ENCODE measurements around the gene PGLYRP4.
"Not testable (repeated sequence)": the region's sequence is repeated elsewhere in the genome, so short reads cannot be mapped to it uniquely, and the experiment has no call there.

Gene PGLYRP4

GRCh38 chr1:153357076-153357852 is 8.6 kb upstream of the PGLYRP4 start:
- DNase-seq (ENCODE audit: low read depth in 4 of 4, low spot score in 1 of 4) = no peak

DNA sequence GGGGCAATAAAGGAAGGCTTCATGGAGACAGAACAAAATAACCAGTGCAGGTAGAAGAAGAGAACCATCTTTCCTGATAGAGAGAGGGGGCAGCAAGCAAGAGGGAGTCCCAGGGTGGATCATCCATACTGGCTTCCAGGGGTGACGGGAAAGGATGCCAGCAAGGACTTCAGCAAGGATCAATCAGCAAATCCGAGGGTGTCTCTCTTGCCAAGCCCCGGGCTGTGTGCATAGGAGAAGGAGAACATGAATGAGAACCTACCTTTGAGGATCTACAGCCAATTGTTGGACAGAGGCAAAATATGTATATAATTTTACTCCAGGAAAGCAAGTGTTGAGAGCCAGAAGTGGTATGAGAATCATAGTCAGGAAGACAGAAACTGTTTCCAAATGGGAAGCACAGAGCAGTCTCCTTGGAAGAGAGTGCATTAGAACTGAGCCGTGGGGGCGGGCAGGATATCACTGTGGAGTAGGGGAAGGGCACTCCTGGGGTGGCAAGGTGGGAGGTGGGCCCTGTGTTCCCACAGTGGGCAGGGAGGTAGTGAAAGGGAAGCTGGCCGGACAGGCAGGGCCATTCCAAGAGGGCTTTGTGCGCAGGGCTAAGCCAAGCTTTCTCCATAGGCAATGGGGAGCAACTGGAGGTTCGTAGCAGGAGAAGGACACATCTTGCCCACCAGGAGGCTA is 7.9 kb upstream of the PGLYRP4 start:
- DNase-seq (ENCODE audit: low read depth in 4 of 4, low spot score in 1 of 4) = no peak

DNA sequence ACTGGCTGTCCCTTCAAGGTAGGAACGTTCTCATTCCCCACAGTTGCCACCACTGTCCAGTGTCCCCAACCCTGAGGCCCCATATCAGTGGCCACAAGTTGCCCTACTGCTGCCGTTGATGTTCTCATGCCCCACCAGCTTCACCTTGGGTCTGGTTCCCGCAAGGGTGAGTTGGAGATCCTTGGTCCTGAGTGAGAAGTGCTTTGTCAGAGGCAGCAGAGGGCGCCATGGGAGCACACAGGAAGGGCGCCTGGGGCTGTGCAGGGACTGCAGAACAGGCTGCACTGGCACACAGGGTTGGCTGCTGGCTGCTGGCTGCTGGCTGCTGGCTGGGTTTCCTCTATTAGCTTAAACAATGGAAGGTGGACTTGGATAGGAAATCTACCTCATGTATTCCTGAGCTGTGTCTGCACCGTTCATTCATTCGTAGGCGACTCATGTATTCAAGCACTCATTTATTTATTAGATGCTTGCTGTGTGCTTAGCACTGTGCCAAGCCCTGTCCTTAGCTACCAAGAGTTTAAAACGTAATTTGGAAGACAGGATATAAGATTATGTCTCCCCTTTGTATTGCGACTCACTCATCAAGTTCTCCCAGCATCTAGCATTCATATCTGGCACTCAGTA is 6.9 kb upstream of the PGLYRP4 start:
- peak in 2 of 4 experiments; percentile 18 for DNase-seq (ENCODE audit: low read depth in 4 of 4, low spot score in 1 of 4)

DNA sequence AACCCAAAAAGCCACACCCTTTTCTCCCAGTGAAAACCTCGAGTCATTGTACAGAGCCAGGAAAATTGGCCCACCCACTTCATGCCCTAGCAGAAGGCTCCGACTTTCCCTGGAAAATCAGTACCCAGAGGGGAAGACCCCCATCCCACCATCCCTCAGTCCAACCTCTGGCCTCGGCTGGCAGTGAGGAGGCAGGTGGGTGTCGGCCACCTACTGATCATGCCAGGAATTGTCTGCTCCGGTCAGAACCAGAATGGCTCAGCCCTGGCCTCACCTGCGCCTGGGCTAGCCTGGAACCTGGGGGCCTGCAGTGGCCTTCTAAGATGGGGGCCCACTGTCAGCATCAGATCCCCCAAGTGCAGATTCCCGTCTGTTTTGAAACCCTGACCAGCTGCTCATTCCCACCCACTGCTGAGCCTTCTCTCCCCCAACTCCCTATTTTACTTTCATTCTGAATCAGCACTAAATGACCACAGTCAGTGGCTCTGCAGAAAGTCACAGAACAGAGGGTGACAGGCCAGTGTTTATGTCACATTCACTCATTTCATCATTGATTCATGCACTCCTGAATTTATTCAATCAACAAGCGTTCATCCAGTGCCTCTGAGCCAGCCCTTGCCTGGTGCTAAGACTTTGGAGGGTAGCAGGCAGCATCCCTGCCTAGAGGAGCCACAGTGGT is 6.0 kb upstream of the PGLYRP4 start:
- DNase-seq (ENCODE audit: low read depth in 4 of 4, low spot score in 1 of 4) = no peak

DNA sequence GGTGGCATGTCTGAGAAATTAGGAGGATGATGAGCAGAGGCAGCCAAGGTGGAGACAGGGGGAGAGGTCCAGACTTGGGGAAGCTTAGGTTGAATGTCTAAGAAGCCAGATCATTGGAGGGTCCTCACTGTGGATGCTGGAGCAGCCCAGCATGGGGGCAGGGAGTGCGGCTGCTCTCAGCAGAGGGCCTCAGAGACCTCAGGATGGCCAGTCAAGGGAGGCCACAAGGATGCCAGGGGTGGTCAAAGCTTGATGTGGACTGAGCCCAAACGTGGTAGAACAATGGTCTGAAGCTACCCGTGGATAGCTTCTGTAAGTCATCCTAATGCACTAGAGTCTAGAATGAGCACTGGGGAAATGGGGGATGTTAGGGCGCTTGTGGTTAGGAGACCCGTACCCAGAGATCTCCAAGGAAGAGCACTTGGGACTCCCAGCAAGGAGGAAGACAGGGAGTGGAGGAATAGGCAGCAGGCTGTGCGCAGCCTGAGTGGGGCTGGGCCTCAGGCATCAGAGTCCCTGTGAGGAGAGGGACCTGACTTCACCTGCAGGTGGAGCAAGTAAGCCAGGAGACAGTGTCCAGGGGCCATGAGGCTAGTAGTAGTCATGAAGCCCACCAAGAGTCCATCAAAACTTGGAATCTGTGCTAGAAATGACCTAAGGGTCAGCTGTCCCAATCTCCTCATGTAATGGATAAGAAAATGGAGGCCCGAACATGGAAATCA is 4.7 kb upstream of the PGLYRP4 start:
- DNase-seq (ENCODE audit: low read depth in 4 of 4, low spot score in 1 of 4) = no peak

DNA sequence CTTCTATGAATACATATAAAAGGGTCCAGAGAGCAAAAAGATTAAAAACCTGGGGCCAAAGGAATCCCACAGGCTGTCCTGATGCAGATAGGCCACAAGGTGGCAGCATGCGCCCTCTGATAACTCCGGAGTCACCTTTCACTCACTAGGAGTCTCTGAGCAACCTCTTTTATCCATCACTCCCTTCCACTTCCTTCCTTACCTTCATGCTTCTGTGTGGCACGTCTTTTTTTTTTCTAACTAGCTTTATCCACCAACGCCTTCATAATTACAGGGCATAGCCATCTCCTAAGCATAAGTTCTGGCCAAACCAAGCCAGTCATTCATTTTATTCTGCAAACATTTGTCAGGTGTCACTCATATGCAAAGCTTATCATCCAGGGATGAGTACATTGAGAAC is 3.9 kb upstream of the PGLYRP4 start:
- peak; percentile 26 to 49 (median 35) for DNase-seq (ENCODE audit: low read depth in 4 of 4, low spot score in 1 of 4)

GRCh38 chr1:153350321-153350957 is 1.8 kb upstream of the PGLYRP4 start:
- DNase-seq (ENCODE audit: low read depth in 4 of 4, low spot score in 1 of 4) = no peak

GRCh38 chr1:153349363-153350320 is 1.0 kb upstream of the PGLYRP4 start:
- no peak for DNase-seq (ENCODE audit: low read depth in 4 of 4, low spot score in 1 of 4)

DNA sequence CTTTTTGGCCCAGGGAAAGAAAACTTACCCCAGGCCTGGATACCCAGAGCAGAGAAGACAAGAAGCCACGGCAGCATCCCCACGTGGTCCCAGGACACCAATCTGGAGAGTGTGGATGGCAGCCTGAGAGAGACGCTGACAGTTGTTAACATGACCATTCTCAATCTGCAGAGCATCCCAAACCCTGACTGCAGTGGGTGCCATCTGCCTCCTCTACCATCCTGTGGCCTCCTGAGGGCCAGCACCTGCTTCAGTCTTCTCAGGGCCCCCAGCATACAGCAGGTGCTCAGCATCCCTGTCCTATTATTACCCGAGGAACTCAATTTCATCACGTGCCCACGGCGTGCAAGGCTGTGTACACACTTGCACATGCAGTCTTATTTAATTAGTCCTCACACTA is 785 bp downstream of the PGLYRP4 start:
- DNase-seq (ENCODE audit: low read depth in 4 of 4, low spot score in 1 of 4) = no peak

- not testable (repeated sequence) for DNase-seq (ENCODE audit: low read depth in 4 of 4, low spot score in 1 of 4)
These were observed 1.6 kb downstream of the PGLYRP4 start for GRCh38 chr1:153347049-153347448.

- DNase-seq (ENCODE audit: low read depth in 4 of 4, low spot score in 1 of 4) = no peak
These were observed 2.4 kb downstream of the PGLYRP4 start for GRCh38 chr1:153346077-153346723.

DNA sequence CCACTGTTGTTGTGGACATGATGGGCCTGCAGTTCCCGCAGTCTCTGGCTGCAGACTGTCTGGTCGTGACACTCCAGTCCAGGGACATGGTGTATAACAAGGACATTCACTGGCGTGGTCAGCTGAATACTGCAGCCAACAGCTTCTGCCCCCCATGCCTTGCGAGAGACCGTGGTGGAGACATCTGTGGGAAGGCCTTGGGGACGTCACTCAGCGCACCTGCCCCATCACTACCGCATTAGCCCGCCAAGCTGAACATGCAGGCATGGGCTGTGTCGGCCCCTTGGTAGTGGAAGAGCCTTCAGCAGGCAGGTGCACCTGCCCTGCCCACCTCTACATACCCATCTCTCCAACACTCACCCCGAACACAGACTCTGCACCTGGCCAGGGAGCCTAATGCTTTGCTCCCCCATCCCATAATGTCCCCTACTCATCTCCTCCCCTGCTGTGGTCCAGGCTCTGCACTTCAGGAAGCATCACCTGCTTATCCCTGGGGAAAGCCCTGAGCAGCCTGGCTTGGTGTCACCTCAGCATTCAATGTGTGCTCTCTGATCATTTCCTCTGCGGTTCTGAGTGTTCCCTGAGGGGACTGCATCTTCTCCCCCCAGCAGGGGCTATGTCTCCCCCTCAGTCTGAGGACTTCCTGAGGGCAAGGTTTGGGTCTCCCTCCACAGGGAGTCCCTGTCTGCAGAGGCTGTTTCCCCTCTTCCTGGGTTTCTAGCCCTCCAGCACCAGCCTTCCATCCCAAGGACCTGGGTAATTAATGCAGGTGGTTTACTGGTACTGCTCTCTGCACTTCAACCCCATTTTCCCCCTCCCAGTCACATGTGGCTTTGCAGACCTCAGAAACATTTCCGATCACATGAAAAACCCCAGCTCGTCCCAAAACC is 3.2 kb downstream of the PGLYRP4 start:
- no peak for DNase-seq (ENCODE audit: low read depth in 4 of 4, low spot score in 1 of 4)

- no peak for DNase-seq (ENCODE audit: low read depth in 4 of 4, low spot score in 1 of 4)
These were observed 4.0 kb downstream of the PGLYRP4 start for GRCh38 chr1:153344718-153345025.

- no peak for DNase-seq (ENCODE audit: low read depth in 4 of 4, low spot score in 1 of 4)
These were observed 4.6 kb downstream of the PGLYRP4 start for GRCh38 chr1:153343811-153344717.

- DNase-seq (ENCODE audit: low read depth in 4 of 4, low spot score in 1 of 4) = no peak
These were observed 5.5 kb downstream of the PGLYRP4 start for GRCh38 chr1:153343040-153343681.

GRCh38 chr1:153342178-153342577 is 6.5 kb downstream of the PGLYRP4 start:
- no peak for DNase-seq (ENCODE audit: low read depth in 4 of 4, low spot score in 1 of 4)
